C4-2B (cell line): ENCODE results near the gene FAM181B.

Experiments
- ZFX ChIP-seq: fragments of 450-650 bp; IDR thresholded peaks from 2 replicates; pipeline ENCODE4 v1.6.1; 2017
- TF ChIP-seq, protein P1 (sequence below): fragments of 450-650 bp; conservative IDR thresholded peaks from 2 replicates; pipeline ENCODE4 v1.5.1; 2017; ENCODE audit warnings: mild to moderate bottlenecking

- TF ChIP-seq, protein P1, sequence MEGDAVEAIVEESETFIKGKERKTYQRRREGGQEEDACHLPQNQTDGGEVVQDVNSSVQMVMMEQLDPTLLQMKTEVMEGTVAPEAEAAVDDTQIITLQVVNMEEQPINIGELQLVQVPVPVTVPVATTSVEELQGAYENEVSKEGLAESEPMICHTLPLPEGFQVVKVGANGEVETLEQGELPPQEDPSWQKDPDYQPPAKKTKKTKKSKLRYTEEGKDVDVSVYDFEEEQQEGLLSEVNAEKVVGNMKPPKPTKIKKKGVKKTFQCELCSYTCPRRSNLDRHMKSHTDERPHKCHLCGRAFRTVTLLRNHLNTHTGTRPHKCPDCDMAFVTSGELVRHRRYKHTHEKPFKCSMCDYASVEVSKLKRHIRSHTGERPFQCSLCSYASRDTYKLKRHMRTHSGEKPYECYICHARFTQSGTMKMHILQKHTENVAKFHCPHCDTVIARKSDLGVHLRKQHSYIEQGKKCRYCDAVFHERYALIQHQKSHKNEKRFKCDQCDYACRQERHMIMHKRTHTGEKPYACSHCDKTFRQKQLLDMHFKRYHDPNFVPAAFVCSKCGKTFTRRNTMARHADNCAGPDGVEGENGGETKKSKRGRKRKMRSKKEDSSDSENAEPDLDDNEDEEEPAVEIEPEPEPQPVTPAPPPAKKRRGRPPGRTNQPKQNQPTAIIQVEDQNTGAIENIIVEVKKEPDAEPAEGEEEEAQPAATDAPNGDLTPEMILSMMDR: no peak
- TF ChIP-seq ZFX: no peak
These were observed 50.6 kb downstream of the FAM181B start for GRCh38 chr11:82683029-82683428.
